Frontal cortex (tissue), 4 donors: ENCODE data around the gene ATRN. TPM values are rescaled to one million over a fixed set of nuclear protein-coding genes. Genes with fewer than 3 reads are reported as not detected.
"Not testable (repeated sequence)": the region's sequence is repeated elsewhere in the genome, so short reads cannot be mapped to it uniquely, and the experiment has no call there.

ENCODE experiments used
- DNase-seq, 2 donors: peaks; one replicate each; pipeline ENCODE4 v3.0.0; 2012; ENCODE audit warnings: low spot score in 2 of 2
- FAIRE-seq: peaks from 2 replicates; lab custom pipeline; 2012; peaks lifted over from hg19 to GRCh38; lab: Jason Lieb, UNC
- total RNA-seq: library from RNA; depleted of rRNA; stranded (reverse); fragments of >200 nt; gene quantifications from one replicate; pipeline ENCODE4 v1.2.3, GENCODE V29; 2014
- donor health status: control.
- donor health status: control.
- donor health status: control.

Gene ATRN
- total RNA-seq, 1 donor from 2014 or later: 51.0 TPM

DNA sequence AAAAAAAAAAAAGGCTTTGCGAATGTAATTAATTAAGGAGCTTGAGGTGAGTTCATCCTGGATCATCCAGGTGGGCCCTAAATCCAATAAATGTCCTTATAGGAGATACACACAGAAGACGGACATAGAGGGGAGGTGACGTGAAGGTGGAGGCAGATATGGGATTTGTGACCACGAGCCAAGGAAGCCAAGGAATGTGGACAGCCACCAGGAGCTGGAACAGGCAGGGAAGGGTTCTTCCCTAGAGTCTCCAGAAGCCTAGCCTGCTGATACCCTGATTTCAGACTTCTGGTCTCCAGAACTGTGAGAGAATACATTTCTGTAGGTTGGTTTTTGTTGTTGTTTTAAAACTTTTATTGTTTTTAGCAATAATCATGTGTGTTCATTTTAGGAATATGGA lies 6.7 kb upstream of the ATRN start:
- no peak for FAIRE-seq
- no peak for DNase-seq

DNA sequence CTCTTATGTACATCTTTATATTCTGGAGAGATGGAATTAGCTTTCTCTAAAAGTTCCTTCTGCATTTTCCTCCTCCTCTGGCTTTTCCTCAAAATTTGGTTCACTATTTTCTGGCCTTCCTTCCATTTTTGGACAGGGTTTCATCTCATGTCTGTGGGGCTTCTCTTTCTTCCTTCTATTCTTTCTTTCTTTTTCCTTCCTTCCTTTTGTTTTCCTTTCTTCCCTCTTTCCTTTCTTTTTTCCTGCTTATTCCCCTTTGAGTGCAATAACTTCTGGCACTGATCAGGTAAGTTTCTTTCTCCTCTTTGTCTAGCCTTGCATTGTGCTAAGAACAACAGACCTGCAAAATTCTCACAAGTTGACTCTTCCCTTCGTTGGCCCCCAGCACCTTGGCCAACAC lies 5.5 kb upstream of the ATRN start:
- no peak for FAIRE-seq
- DNase-seq: no peak

DNA sequence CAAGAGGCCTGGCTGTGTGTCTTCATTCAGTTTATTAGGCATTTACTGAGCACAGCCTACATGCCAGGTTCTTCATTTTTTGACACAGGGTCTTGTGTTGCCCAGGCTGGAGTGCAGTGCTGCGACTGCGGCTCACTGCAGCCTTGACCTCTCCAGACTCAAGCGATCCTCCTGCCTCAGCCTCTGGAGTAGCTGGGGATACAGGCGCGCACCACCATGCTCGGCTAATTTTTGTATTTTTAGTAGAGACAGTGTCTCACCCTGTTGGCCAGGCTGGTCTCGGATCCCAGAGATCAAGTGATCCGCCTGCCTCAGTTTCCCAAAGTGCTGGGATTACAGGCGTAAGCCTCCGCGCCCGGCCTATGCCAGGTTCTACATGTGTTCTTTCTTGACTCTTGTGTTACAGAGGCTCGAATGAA lies 601 bp upstream of the ATRN start:
- FAIRE-seq (no peak), DNase-seq (no peak)

DNA sequence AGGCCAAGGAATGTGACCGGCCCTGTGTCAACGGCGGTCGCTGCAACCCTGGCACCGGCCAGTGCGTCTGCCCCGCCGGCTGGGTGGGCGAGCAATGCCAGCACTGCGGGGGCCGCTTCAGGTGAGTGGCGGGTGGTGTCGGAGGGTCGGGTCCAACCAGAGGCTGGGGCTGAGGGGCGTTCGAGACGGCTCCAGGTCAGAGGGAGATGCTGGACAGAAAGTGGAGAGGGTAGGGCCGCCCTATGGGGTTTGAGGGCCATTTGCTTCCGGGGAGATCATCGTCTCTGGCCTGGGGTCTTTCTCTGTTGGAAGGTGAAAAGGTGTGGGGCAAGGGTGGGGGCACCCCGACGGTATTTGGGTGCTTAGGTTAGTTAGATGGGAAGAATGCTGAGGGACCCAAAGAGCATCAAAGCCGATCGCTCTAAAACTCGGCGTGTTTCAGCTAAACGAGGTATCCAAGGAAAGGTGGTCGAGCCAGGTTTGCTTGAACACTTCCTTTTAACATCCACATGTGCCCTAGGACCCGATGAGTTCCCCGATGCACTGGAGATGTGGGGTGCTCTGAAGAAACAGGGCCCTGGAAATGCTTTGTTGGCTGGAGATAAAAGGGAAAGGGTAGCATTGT lies 691 bp downstream of the ATRN start:
- no peak for FAIRE-seq
- no peak for DNase-seq

DNA sequence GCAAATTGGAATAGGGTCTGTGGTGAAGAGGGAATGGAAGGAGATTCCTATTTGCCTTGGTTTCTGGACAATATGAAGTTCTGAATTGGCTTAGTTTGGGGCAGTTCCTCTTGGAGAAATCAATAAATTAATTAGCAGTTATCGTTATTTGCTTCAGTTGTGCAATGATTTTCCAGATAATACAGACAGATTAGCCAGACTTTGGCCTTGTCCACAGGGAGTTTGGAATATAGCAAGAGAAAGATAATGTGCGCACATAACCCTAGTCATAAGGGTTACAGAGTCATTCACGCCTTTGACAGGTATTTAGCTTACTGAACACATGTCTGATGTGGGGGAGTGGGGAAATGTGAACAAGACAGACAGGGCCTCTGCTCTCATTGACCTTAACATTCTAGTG lies 1.3 kb downstream of the ATRN start:
- DNase-seq (no peak), FAIRE-seq (no peak)

DNA sequence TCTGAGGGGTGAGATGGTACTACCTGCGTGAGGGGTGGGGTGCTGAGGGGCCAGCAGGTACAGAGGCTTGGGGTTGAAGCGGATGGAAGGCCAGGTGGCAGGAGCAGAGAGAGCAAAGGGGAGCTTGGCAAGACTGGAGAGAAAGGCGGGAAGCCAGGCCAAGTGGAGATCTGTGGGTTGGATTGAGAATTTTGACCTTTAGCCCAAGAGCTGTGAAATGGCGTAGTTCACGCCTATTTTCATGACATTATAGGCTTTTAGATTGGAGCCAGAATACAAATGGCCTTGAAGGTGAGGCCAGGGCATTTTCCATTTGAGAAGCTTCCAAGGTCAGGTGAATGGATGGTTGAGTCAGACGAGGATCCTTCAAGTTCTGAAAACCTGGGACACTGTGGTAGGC lies 2.5 kb downstream of the ATRN start:
- DNase-seq (no peak), FAIRE-seq (no peak)

DNA sequence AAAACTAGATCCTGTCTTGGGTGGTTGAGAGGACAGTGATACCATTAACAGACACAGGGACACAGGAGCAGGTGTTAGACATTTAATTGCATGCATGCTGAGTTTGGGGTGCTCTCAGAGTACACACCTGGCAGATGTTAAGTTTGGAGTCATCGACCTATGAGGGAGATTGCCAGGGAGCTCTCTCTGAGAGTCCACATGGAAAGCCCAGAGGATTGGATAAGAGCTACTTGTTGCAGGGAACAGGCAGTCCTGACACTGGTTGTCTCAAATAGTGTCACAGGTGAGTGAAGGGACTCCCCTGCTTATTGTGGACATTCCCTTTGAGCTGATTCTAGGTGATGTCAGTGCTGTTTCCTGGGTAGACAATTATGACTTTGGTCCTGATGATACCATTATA lies 3.1 kb downstream of the ATRN start:
- FAIRE-seq (no peak), DNase-seq (no peak)

DNA sequence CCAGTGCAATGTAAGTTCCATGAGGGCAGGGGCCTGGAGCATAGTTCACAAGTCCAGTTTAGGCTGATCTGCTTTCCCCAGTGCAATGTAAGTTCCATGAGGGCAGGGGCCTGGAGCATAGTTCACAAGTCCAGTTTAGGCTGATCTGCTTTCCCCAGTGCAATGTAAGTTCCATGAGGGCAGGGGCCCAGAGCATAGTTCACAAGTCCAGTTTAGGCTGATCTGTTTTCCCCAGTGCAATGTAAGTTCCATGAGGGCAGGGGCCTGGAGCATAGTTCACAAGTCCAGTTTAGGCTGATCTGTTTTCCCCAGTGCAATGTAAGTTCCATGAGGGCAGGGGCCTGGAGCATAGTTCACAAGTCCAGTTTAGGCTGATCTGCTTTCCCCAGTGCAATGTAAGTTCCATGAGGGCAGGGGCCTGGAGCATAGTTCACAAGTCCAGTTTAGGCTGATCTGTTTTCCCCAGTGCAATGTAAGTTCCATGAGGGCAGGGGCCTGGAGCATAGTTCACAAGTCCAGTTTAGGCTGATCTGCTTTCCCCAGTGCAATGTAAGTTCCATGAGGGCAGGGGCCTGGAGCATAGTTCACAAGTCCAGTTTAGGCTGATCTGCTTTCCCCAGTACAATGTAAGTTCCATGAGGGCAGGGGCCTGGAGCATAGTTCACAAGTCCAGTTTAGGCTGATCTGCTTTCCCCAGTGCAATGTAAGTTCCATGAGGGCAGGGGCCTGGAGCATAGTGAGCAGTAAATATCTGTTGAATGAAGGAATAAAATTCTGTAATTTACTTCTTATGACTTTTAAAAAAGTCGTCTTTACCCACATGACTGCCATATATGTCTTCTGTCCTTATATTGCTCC lies 6.4 kb downstream of the ATRN start:
- FAIRE-seq, DNase-seq: not testable (repeated sequence)

DNA sequence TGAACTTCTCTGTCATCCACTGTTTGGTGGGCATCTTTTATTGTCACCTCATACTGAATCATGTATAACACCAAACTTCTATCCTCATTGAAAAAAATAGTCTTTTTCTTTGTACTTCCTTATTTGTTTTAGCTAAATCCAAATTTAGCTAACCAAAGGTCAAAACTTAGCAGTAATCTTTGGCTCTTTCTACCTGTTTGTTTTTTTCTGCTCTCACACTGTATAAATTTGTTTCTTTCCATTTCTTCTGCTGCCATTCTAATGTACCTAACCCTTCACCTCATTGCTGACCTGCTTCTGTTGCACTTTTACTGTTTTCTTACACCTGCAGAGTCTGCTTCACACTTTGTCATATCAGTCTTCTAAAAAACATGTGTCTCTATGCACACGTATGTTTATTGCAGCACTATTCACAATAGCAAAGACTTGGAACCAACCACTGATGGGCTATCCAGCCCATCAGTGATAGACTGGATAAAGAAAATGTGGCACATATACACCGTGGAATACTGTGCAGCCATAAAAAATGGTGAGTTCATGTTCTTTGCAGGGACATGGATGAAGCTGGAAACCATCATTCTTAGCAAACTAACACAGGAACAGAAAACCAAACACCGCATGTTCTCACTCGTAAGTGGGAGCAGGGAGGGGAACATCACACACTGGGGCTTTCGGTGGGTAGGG lies 7.2 kb downstream of the ATRN start:
- no peak for FAIRE-seq
- DNase-seq: no peak

DNA sequence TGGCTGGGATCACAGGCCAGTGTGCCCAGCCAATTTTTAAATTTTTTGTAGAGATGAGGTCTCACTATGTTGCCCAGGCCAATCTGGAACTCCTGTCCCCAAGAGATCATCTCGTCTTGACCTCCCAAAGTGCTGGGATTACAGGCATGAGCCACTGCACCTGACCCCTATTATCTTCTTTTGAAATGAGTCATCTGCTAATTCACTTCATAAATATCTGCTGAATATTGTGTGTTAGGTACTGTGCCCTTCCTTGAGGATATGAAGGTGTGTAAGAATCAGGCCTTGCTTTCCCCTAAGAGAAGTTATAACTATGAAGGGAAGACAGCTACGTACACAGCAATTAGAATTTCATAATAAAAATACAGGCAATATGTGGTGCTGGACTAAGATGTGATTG lies 8.2 kb downstream of the ATRN start:
- no peak for DNase-seq
- FAIRE-seq: no peak

DNA sequence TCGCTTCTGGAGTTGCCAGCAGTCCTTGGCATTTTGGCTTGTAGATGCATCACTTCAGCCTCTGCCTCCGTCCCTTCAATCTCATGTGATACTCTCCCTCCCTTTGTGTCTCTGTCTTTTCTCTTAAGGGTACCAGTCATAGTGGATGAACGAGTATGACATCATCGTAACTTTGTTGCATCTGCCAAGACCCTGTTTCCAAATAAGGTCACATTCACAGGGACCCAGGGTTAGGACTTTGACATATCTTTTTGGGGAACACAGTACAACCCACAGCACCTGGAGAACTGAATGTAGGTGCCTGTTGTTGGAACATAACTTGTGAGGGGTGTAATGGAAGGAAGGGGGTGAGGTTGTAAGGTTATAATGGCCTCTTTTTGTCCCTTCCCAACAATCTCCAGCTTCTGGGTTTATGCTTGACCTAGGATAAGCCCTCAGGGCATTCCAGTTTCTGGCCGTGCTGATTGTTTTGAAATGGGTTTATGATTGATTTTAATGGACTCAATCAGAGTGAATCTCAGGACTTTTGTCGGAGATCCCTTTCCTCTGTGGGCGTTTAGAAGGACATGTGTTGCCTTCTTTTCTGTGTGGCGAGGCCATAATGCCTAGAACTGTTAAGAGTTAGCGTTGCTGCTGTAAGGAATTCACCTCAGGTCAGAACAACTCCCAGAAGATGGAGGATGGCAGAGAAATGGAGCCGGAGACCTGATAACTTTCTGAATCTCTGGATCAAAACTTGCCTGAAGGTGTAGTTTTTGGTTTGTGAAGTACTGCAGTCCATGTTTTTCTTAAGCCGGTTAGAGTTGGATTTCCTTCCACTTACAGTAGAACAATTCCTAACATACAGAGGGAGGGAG lies 9.2 kb downstream of the ATRN start:
- no peak for FAIRE-seq
- DNase-seq: no peak

DNA sequence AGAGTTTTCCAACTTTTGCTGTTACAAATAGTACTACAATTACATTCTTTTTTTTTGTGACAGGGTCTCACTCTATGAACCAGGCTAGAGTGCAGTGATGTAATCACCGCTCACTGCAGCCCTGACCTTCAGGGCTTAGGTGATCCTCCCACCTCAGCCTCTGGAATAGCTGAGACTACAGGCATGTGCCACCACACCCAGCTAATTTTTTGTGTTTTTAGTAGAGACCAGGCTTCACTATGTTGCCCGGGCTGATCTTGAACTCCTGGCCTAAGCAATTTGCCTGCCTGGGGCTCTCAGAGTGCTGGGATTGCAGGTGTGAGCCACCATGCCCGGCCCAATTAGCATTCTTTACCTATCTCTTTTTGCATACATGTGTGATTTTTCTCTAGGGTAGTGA lies 12.5 kb downstream of the ATRN start:
- no peak for DNase-seq
- no peak for FAIRE-seq

DNA sequence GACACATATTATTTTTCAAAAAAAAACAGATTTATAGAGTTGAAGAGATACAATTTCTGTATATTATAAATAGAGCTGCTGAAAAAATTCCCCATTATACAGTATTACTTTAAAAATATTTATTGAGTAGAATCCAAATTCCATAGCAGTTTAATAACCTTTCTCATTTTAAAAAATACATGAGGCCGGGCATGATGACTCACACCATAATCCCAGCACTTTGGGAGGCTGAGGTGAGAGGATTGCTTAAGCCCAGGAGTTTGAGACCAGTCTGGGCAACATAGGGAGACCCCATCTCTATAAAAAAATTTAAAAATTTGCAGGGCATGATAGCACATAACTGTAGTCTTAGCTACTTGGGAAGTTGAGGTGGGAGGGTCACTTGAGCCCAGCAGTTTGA lies 13.0 kb downstream of the ATRN start:
- DNase-seq: no peak
- FAIRE-seq: no peak

DNA sequence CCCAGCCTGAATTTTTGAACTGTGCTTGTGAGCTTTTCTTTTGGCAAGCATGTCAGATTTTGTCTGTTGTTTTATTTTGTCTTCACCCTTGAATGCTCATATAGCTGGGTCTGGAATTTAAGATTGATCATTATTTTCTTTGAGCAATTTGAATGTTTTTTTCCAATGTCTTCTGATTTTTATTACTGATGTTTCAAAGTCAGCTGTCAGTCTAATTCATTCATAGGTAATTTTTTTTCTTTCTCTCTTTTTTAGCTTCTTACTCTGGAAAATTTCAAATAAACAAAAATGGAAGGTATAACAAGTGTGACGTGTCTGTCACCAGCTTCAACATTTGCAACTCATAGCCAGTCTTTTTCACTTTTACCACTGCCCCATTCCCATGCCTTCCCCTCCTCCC lies 15.1 kb downstream of the ATRN start:
- DNase-seq: no peak
- FAIRE-seq: no peak

DNA sequence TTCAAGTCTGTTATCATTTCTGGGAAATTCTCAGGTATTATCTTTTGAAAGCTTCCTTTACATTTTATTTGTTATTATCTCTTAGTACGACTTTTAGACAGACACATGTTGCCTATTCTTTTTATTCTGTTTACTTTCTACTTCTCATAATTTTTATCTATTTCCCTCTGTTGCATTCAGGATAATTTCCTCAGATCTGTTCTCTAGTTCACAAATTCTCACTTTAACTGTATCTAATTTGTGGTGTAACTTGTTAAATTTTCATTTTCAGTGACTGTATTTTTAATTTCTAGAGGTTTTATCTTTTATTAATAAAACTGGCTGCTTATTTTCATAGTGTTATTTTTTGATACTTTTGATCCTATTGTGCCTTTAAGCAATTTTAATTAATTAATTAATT lies 16.0 kb downstream of the ATRN start:
- no peak for FAIRE-seq
- no peak for DNase-seq

DNA sequence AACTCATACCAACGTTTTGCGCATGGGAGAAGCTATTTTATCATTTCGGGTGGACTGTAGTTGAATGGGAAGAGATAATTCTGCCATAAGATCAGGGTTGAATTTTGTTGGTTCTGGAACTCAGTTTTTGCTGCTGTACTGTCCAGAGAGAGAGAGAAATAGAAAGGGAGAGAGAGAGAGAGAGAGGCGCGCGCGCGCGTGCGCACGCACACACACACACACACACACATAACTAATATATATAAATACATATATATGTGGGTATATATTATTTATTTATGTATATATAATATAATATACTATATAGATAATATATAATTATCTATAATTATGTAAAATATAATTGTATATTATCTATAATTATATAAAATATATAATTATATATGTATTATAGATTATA lies 21.9 kb downstream of the ATRN start:
- FAIRE-seq: peak; percentile 73

DNA sequence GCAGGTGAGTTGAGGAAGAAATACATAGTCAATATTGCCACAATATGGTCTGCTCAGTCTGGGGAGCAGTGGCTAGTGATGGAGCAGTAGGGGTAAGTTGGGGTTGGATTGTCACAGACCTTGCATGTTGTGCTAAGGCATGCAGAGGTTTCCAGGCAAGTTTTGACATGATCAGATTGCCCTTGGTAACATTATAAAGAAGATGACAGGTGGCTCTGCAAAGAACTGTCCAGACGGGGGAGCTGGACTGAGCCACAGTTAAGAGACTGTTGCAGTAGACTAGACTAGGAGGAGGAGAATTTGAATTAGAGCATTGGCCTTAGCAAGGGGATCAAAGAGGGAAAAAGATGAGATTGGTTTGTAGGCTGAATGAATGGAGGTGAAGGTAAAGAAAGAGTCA lies 23.4 kb downstream of the ATRN start:
- DNase-seq (no peak), FAIRE-seq (no peak)

More for the DNA sequence above, 21.9 kb downstream of the ATRN start:
- DNase-seq: no peak

DNA sequence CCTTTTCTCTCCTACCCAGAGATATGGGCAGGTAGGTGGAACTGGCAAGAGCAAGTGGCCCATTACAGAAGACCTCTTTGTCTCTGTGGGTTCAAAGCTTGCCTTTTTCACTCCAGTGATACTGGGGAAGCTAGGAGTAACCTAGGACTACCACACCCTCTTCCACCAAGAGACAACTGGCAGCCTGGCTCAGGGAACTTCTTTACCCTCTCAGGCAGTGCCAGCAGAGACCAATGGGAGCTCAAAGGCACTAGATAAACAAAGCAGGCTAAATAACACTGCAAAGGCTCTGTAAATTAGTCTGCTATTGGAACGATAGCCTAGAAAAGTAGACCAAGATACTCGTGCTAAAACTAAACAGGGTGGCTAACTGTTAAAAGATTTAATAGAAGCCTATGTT lies 32.1 kb downstream of the ATRN start:
- no peak for FAIRE-seq

DNA sequence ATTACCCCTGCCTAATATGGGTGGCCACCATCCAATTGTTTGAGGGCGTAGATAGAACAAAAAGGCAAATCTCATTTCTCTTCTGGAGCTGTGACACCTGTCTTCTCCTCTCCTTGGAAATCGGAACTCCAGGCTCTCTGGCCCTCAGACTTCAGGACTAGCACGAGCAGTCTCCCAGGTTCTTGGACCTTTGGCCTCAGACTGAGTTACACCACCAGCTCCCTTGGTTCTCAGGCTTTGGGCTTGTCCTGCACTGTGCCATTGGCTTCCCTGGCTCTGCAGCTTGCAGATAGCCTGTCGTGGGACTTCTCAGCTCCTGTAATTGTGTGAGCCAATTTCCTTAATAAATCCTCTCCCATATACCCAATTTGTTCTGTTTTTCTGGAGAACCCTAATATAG lies 34.3 kb downstream of the ATRN start:
- DNase-seq (no peak), FAIRE-seq (no peak)

More for the DNA sequence above, 32.1 kb downstream of the ATRN start:
- DNase-seq: no peak

DNA sequence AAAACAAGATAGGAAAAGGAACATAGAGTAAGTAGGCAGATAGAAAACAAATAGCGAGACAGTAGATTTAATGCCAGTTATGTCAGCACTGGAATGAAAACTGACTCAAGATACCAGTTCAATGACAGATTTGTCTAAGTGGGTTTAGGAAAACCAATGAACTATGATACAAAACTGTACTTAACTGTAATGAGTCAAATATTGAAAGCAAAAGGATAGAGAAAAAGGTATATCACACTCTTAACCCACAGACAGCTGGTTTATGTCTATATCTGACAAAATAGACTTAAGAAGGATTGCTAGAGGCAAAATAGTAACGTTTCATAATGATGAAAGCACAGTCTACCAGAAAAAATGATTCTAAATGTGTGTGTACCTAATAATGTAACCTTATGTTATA lies 38.2 kb downstream of the ATRN start:
- DNase-seq (no peak), FAIRE-seq (no peak)
